Activated T-helper 2 cell treated with anti-CD3 and anti-CD28 coated beads, Interferon-gamma antibody, Interleukin-2, Interleukin-4, amounts not matched to agents 10 μg/mL and 5 μg/mL and 100 μg/mL, durations not matched to agents 14 hours and 24 hours and 36 hours (primary cell): ENCODE measurements around the gene AGXT. TPM values are rescaled to one million over a fixed set of nuclear protein-coding genes. Genes with fewer than 3 reads are reported as not detected.

Source experiments
- DNase-seq: peaks from one replicate; pipeline ENCODE4 v3.0.0; 2021; ENCODE audit warnings: low spot score
- H3K27ac Mint-ChIP-seq: one replicate; pipeline ENCODE4 v1.8.0; 2021; ENCODE audit warnings: mixed read lengths
- H3K27me3 Mint-ChIP-seq: one replicate; pipeline ENCODE4 v1.8.0; 2021; ENCODE audit warnings: low read depth, mixed read lengths
- H3K36me3 Mint-ChIP-seq: one replicate; pipeline ENCODE4 v1.8.0; 2021; ENCODE audit warnings: low read depth, mixed read lengths
- H3K4me1 Mint-ChIP-seq: one replicate; pipeline ENCODE4 v1.8.0; 2021; ENCODE audit warnings: low read depth, mixed read lengths
- H3K4me3 Mint-ChIP-seq: one replicate; pipeline ENCODE4 v1.8.0; 2021; ENCODE audit warnings: low read depth, mild to moderate bottlenecking, moderate library complexity, mixed read lengths
- H3K9me3 Mint-ChIP-seq: one replicate; pipeline ENCODE4 v1.8.0; 2021; ENCODE audit warnings: mixed read lengths
- intact Hi-C: fragments of 100-400 bp; cut with micrococcal nuclease; formaldehyde crosslinking; loops from one replicate; pipeline ENCODE4 v1.15.1; 2023
- total RNA-seq: library from RNA; stranded (reverse); gene quantifications from 2 replicates; pipeline ENCODE4 v1.2.3, GENCODE V29; 2022

The AGXT gene
- total RNA-seq, 1 donor from 2014 or later: not detected

GRCh38 chr2:240848900-240849680 lies 19.5 kb upstream of the AGXT start:
- DNase-seq: no peak
- Mint-ChIP-seq H3K4me3 (no peak overlapping the region), H3K36me3 (no peaks in the 10 kb centered on the region), H3K9me3 (peaks cover 15% of the 10 kb centered on the region), H3K4me1 (no peaks in the 10 kb centered on the region), H3K27me3 (no peaks in the 10 kb centered on the region), H3K27ac (no peak overlapping the region)
- intact Hi-C loops: no loop called here

- intact Hi-C loops: loop anchor here (5.0 kb wide), 1 partner anchor 297 kb away; the partner anchor contains the start of gene PASK
- H3K4me1 Mint-ChIP-seq: no peaks in the 10 kb centered on the region
- no peak overlapping the region for H3K4me3 Mint-ChIP-seq
- H3K27me3 Mint-ChIP-seq: no peaks in the 10 kb centered on the region
- no peak for DNase-seq
- no peaks in the 10 kb centered on the region for H3K36me3 Mint-ChIP-seq
- H3K9me3 Mint-ChIP-seq: peaks cover 11% of the 10 kb centered on the region
- H3K27ac Mint-ChIP-seq: no peak overlapping the region
These were observed 18.6 kb upstream of the AGXT start for GRCh38 chr2:240850026-240850425.

DNA sequence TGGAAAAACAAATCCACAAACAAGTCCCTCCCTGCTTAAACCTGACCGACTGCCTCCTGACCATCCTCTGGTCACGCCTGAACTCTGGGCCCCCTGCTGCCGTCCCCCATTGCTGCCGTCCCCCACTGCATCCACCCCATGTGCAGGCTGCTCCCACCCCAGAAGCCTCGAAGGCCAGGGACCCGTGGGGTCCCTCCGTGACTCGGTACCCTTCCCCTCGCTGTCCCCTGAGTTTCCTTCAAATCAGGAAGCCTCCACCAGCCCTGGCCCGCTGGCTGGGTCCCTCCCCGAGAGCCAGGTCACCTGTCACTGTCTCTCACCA lies 17.9 kb upstream of the AGXT start:
- intact Hi-C loops: loop anchor here (5.0 kb wide), 1 partner anchor 297 kb away; the partner anchor contains the start of gene PASK
- no peak overlapping the region for H3K4me3 Mint-ChIP-seq
- no peaks in the 10 kb centered on the region for H3K27me3 Mint-ChIP-seq
- no peaks in the 10 kb centered on the region for H3K36me3 Mint-ChIP-seq
- peaks cover 8% of the 10 kb centered on the region for H3K9me3 Mint-ChIP-seq
- DNase-seq: no peak
- no peak overlapping the region for H3K27ac Mint-ChIP-seq
- H3K4me1 Mint-ChIP-seq: no peaks in the 10 kb centered on the region

GRCh38 chr2:240851078-240851991 lies 17.3 kb upstream of the AGXT start:
- H3K4me3 Mint-ChIP-seq: no peak overlapping the region
- no peak overlapping the region for H3K27ac Mint-ChIP-seq
- peaks cover 8% of the 10 kb centered on the region for H3K9me3 Mint-ChIP-seq
- no peaks in the 10 kb centered on the region for H3K36me3 Mint-ChIP-seq
- H3K4me1 Mint-ChIP-seq: no peaks in the 10 kb centered on the region
- no peaks in the 10 kb centered on the region for H3K27me3 Mint-ChIP-seq
- peak; percentile 68 for DNase-seq
- intact Hi-C loops: loop anchor here (5.0 kb wide), 1 partner anchor 296 kb away; the partner anchor contains the start of gene PASK

- Mint-ChIP-seq H3K4me1 (no peaks in the 10 kb centered on the region), H3K27ac (no peak overlapping the region), H3K27me3 (no peaks in the 10 kb centered on the region), H3K4me3 (no peak overlapping the region), H3K36me3 (no peaks in the 10 kb centered on the region), H3K9me3 (peaks cover 6% of the 10 kb centered on the region)
- intact Hi-C loops: loop anchor here (5.0 kb wide), 1 partner anchor 295 kb away; the partner anchor contains the start of gene PASK
- DNase-seq: no peak
These were observed 15.8 kb upstream of the AGXT start for GRCh38 chr2:240852671-240853314.

DNA sequence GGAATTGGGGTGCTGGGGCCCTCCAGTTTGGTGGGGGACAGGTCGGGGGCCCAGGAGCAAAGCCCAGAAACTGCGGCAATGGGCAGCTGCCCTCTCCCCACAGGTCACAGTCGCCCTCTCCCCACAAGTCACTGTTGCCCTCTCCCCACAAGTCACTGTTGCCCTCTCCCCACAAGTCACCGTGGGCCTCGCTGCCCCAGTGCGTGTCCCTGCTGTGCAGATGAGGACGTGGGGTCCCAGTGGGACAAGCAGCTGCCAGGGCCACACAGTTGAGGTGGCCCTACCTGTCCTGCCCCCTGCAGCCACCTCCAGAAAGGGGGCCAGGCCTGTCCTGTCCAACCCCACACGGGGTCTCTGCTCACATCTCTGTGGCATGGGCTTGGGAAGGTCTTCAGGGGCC lies 13.0 kb upstream of the AGXT start:
- Mint-ChIP-seq H3K27me3 (no peaks in the 10 kb centered on the region), H3K4me1 (no peaks in the 10 kb centered on the region), H3K36me3 (no peaks in the 10 kb centered on the region), H3K4me3 (no peak overlapping the region), H3K27ac (no peak overlapping the region), H3K9me3 (peaks cover 5% of the 10 kb centered on the region)
- intact Hi-C loops: no loop called here
- no peak for DNase-seq

- intact Hi-C loops: no loop called here
- DNase-seq: no peak
- Mint-ChIP-seq H3K9me3 (peaks cover 5% of the 10 kb centered on the region), H3K27me3 (peaks cover under 1% of the 10 kb centered on the region), H3K4me1 (no peaks in the 10 kb centered on the region), H3K4me3 (no peak overlapping the region), H3K27ac (no peak overlapping the region), H3K36me3 (no peaks in the 10 kb centered on the region)
These were observed 12.3 kb upstream of the AGXT start for GRCh38 chr2:240856151-240856980.

GRCh38 chr2:240857039-240858008 lies 11.3 kb upstream of the AGXT start:
- intact Hi-C loops: no loop called here
- no peak overlapping the region for H3K4me3 Mint-ChIP-seq
- peaks cover 5% of the 10 kb centered on the region for H3K9me3 Mint-ChIP-seq
- no peaks in the 10 kb centered on the region for H3K4me1 Mint-ChIP-seq
- no peaks in the 10 kb centered on the region for H3K36me3 Mint-ChIP-seq
- no peak overlapping the region for H3K27ac Mint-ChIP-seq
- peaks cover 3% of the 10 kb centered on the region for H3K27me3 Mint-ChIP-seq
- DNase-seq: no peak

DNA sequence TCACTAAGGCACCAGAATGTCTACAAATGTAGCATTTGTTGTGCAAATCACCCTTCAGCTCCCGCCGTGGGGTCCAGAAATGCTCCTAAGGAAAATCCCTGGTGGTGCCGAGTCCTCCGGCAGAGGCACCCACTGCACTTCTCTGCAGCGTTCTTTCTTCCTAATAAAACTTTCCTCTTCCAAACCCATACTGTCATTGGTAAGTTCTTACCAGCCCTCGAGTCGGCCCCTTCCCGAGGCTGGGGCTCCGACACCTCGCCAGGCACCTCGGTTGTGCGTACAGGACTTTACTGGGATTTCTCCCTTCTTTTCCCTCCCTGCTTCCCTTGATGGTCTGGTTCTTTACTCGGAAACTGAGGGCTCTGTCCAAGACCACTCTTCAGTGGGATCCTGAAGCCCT lies 10.3 kb upstream of the AGXT start:
- no peaks in the 10 kb centered on the region for H3K36me3 Mint-ChIP-seq
- intact Hi-C loops: no loop called here
- H3K27me3 Mint-ChIP-seq: peaks cover 7% of the 10 kb centered on the region
- H3K4me3 Mint-ChIP-seq: no peak overlapping the region
- H3K27ac Mint-ChIP-seq: no peak overlapping the region
- no peaks in the 10 kb centered on the region for H3K4me1 Mint-ChIP-seq
- DNase-seq: no peak
- peaks cover 5% of the 10 kb centered on the region for H3K9me3 Mint-ChIP-seq

DNA sequence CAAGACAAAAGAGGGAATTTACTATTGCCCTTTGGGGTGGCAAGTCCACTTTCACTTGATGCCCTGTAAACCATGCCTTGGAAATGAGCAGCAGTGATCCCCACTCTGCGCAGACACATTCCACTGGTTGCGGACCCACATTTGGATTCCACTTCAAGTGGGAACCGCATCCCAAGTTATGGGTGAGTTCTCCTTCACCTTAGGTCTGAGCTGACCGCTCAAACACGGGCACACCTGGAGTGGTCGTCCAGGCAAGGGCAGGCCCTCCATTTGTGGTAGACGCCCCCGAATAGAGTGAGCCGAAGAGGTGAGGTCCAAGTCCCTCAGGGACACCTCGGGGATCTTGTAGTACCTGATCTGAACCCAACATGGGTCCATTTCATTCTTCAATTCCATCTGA lies 9.8 kb upstream of the AGXT start:
- no peak overlapping the region for H3K27ac Mint-ChIP-seq
- H3K27me3 Mint-ChIP-seq: peaks cover 12% of the 10 kb centered on the region
- intact Hi-C loops: no loop called here
- H3K9me3 Mint-ChIP-seq: peaks cover 5% of the 10 kb centered on the region
- no peaks in the 10 kb centered on the region for H3K36me3 Mint-ChIP-seq
- no peak for DNase-seq
- H3K4me3 Mint-ChIP-seq: no peak overlapping the region
- no peaks in the 10 kb centered on the region for H3K4me1 Mint-ChIP-seq

- Mint-ChIP-seq H3K27ac (no peak overlapping the region), H3K9me3 (no peaks in the 10 kb centered on the region), H3K4me3 (no peak overlapping the region), H3K27me3 (peaks cover 25% of the 10 kb centered on the region), H3K4me1 (no peaks in the 10 kb centered on the region), H3K36me3 (no peaks in the 10 kb centered on the region)
- intact Hi-C loops: no loop called here
- no peak for DNase-seq
These were observed 7.1 kb upstream of the AGXT start for GRCh38 chr2:240861547-240861946.
